Stimulated activated memory B cell treated with anti-CD40 and anti-IgM and Interleukin-4, amounts not matched to agents 10 μg/mL and 1 μg/mL and 100 μg/mL, for 72 hours (primary cell): ENCODE measurements around the gene ASPG.

Experiments
- ATAC-seq: fragments of 150-1000 bp; cut with Tn5 transposase; 2 replicates; pipeline ENCODE4 v1.10.0; 2021
- H3K27ac Mint-ChIP-seq: one replicate; pipeline ENCODE4 v1.8.0; 2022; ENCODE audit warnings: mild to moderate bottlenecking, mixed read lengths
- H3K27me3 Mint-ChIP-seq: one replicate; pipeline ENCODE4 v1.8.0; 2022; ENCODE audit warnings: mixed read lengths
- H3K36me3 Mint-ChIP-seq: one replicate; pipeline ENCODE4 v1.8.0; 2022; ENCODE audit warnings: mixed read lengths
- H3K4me1 Mint-ChIP-seq: one replicate; pipeline ENCODE4 v1.8.0; 2022; ENCODE audit warnings: mixed read lengths
- H3K4me3 Mint-ChIP-seq: one replicate; pipeline ENCODE4 v1.8.0; 2022; ENCODE audit warnings: mild to moderate bottlenecking, moderate library complexity, mixed read lengths
- H3K9me3 Mint-ChIP-seq: one replicate; pipeline ENCODE4 v1.8.0; 2022; ENCODE audit warnings: mixed read lengths

ASPG gene

GRCh38 chr14:104096318-104096717, 10.8 kb downstream of the ASPG start:
- no peaks in the 10 kb centered on the region for H3K36me3 Mint-ChIP-seq
- no peak overlapping the region for H3K27ac Mint-ChIP-seq
- peaks cover 28% of the 10 kb centered on the region for H3K27me3 Mint-ChIP-seq
- H3K4me3 Mint-ChIP-seq = no peak overlapping the region
- peaks cover 19% of the 10 kb centered on the region for H3K4me1 Mint-ChIP-seq
- no peaks in the 10 kb centered on the region for H3K9me3 Mint-ChIP-seq
- ATAC-seq = no peak

GRCh38 chr14:104096751-104097700, 11.5 kb downstream of the ASPG start:
- no peaks in the 10 kb centered on the region for H3K9me3 Mint-ChIP-seq
- no peak overlapping the region for H3K27ac Mint-ChIP-seq
- no peak overlapping the region for H3K4me3 Mint-ChIP-seq
- peaks cover 21% of the 10 kb centered on the region for H3K27me3 Mint-ChIP-seq
- no peaks in the 10 kb centered on the region for H3K36me3 Mint-ChIP-seq
- no peak for ATAC-seq
- H3K4me1 Mint-ChIP-seq = peaks cover 19% of the 10 kb centered on the region

- Mint-ChIP-seq H3K27me3 (peaks cover 19% of the 10 kb centered on the region), H3K9me3 (no peaks in the 10 kb centered on the region)
These were observed 13.0 kb downstream of the ASPG start for GRCh38 chr14:104098272-104099095.

GRCh38 chr14:104099096-104100041, 13.9 kb downstream of the ASPG start:
- H3K4me1 Mint-ChIP-seq = peaks cover 15% of the 10 kb centered on the region
- peaks cover 14% of the 10 kb centered on the region for H3K27me3 Mint-ChIP-seq
- H3K27ac Mint-ChIP-seq = no peak overlapping the region
- H3K4me3 Mint-ChIP-seq = no peak overlapping the region
- ATAC-seq = no peak
- no peaks in the 10 kb centered on the region for H3K36me3 Mint-ChIP-seq
- no peaks in the 10 kb centered on the region for H3K9me3 Mint-ChIP-seq

More at GRCh38 chr14:104098272-104099095, 13.0 kb downstream of the ASPG start:
- H3K4me1 Mint-ChIP-seq = peaks cover 19% of the 10 kb centered on the region
- H3K27ac Mint-ChIP-seq = no peak overlapping the region
- H3K4me3 Mint-ChIP-seq = no peak overlapping the region
- no peaks in the 10 kb centered on the region for H3K36me3 Mint-ChIP-seq
- ATAC-seq = no peak

GRCh38 chr14:104100171-104101085, 14.9 kb downstream of the ASPG start:
- peaks cover 11% of the 10 kb centered on the region for H3K4me1 Mint-ChIP-seq
- H3K9me3 Mint-ChIP-seq = no peaks in the 10 kb centered on the region
- no peak overlapping the region for H3K4me3 Mint-ChIP-seq
- no peaks in the 10 kb centered on the region for H3K36me3 Mint-ChIP-seq
- peaks cover 9% of the 10 kb centered on the region for H3K27me3 Mint-ChIP-seq
- H3K27ac Mint-ChIP-seq = no peak overlapping the region
- ATAC-seq = no peak

GRCh38 chr14:104101086-104101621, 15.7 kb downstream of the ASPG start:
- no peak for ATAC-seq
- Mint-ChIP-seq H3K27me3 (peaks cover 2% of the 10 kb centered on the region), H3K4me1 (peaks cover 9% of the 10 kb centered on the region), H3K4me3 (no peak overlapping the region), H3K36me3 (no peaks in the 10 kb centered on the region), H3K9me3 (no peaks in the 10 kb centered on the region), H3K27ac (no peak overlapping the region)

GRCh38 chr14:104101651-104102281, 16.3 kb downstream of the ASPG start:
- Mint-ChIP-seq H3K9me3 (no peaks in the 10 kb centered on the region), H3K36me3 (no peaks in the 10 kb centered on the region), H3K27ac (no peak overlapping the region), H3K4me1 (peaks cover 2% of the 10 kb centered on the region), H3K4me3 (no peak overlapping the region), H3K27me3 (no peaks in the 10 kb centered on the region)
- ATAC-seq = no peak

- Mint-ChIP-seq H3K27me3 (no peaks in the 10 kb centered on the region), H3K4me1 (no peaks in the 10 kb centered on the region), H3K36me3 (no peaks in the 10 kb centered on the region), H3K27ac (no peak overlapping the region), H3K9me3 (no peaks in the 10 kb centered on the region), H3K4me3 (no peak overlapping the region)
- ATAC-seq = no peak
These were observed 16.9 kb downstream of the ASPG start for GRCh38 chr14:104102282-104102914.

- no peak overlapping the region for H3K4me3 Mint-ChIP-seq
- no peaks in the 10 kb centered on the region for H3K36me3 Mint-ChIP-seq
- ATAC-seq = no peak
- no peaks in the 10 kb centered on the region for H3K4me1 Mint-ChIP-seq
- H3K27me3 Mint-ChIP-seq = no peaks in the 10 kb centered on the region
- H3K27ac Mint-ChIP-seq = no peak overlapping the region
- H3K9me3 Mint-ChIP-seq = no peaks in the 10 kb centered on the region
These were observed 17.6 kb downstream of the ASPG start for GRCh38 chr14:104103061-104103445.

GRCh38 chr14:104103446-104104075, 18.1 kb downstream of the ASPG start:
- ATAC-seq = no peak
- Mint-ChIP-seq H3K9me3 (no peaks in the 10 kb centered on the region), H3K4me1 (no peaks in the 10 kb centered on the region), H3K4me3 (no peak overlapping the region), H3K27me3 (no peaks in the 10 kb centered on the region), H3K27ac (no peak overlapping the region), H3K36me3 (no peaks in the 10 kb centered on the region)

- no peak for ATAC-seq
- H3K27ac Mint-ChIP-seq = no peak overlapping the region
- no peaks in the 10 kb centered on the region for H3K4me1 Mint-ChIP-seq
- peaks cover 6% of the 10 kb centered on the region for H3K27me3 Mint-ChIP-seq
- H3K9me3 Mint-ChIP-seq = no peaks in the 10 kb centered on the region
- no peaks in the 10 kb centered on the region for H3K36me3 Mint-ChIP-seq
- H3K4me3 Mint-ChIP-seq = no peak overlapping the region
These were observed 18.8 kb downstream of the ASPG start for GRCh38 chr14:104104076-104104901.
